Measurements from ENCODE around the gene ANO9. TPM values are rescaled to one million over a fixed set of nuclear protein-coding genes. Genes with fewer than 3 reads are reported as not detected.

ANO9 gene

GRCh38 chr11:371716-372590, 69.9 kb downstream of the ANO9 start:
- peaks cover 46% of the 10 kb centered on the region for H3K27me3 ChIP-seq (ENCODE audit: control insufficient read depth, insufficient read depth, low read length)
- no peak overlapping the region for H3K9ac ChIP-seq (ENCODE audit: low read depth, low read length)
- H3K36me3 ChIP-seq (ENCODE audit: insufficient read depth, low read length), result no peaks in the 10 kb centered on the region
- H3K4me2 ChIP-seq (ENCODE audit: low read length), result no peak overlapping the region
- H3K4me1 ChIP-seq (ENCODE audit: control insufficient read depth, insufficient read depth, low read length), result peaks cover 2% of the 10 kb centered on the region
- no peak overlapping the region for H3K4me3 ChIP-seq (ENCODE audit: low read length)
- no peaks in the 10 kb centered on the region for H3K9me3 ChIP-seq (replicated peaks; ENCODE audit: low read length)

DNA sequence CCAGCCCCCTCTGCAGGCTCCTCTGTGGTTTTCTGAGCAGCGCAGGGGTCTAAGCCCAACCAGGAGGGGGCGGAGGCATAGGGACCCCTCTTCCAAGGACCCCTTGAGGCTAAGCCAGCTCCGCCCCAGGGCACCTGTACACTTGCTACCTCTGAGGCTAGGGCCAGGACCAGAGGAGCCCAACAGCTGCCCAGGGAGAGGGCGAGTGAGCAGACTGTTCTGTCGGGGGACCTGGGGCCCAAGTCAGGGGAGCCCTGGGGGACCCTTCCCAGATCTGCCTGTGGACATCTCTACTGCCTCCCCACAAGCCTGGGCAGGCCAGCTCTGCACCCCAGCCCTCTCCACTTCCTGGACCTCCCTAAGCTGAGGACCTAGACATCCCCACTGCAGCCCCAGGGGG, 70.8 kb downstream of the ANO9 start:
- H3K36me3 ChIP-seq (ENCODE audit: insufficient read depth, low read length), result no peaks in the 10 kb centered on the region
- H3K4me3 ChIP-seq (ENCODE audit: low read length), result no peak overlapping the region
- no peak overlapping the region for H3K4me2 ChIP-seq (ENCODE audit: low read length)
- H3K27me3 ChIP-seq (ENCODE audit: control insufficient read depth, insufficient read depth, low read length), result peaks cover 52% of the 10 kb centered on the region
- H3K9ac ChIP-seq (ENCODE audit: low read depth, low read length), result no peak overlapping the region
- H3K9me3 ChIP-seq (replicated peaks; ENCODE audit: low read length), result no peaks in the 10 kb centered on the region
- peaks cover 2% of the 10 kb centered on the region for H3K4me1 ChIP-seq (ENCODE audit: control insufficient read depth, insufficient read depth, low read length)

GRCh38 chr11:370070-370941, 71.5 kb downstream of the ANO9 start:
- Histone ChIP-seq H3K9ac (ENCODE audit: low read depth, low read length) (no peak overlapping the region), H3K36me3 (ENCODE audit: insufficient read depth, low read length) (no peaks in the 10 kb centered on the region), H3K4me2 (ENCODE audit: low read length) (no peak overlapping the region), H3K4me3 (ENCODE audit: low read length) (no peak overlapping the region), H3K9me3 (replicated peaks; ENCODE audit: low read length) (no peaks in the 10 kb centered on the region), H3K27me3 (ENCODE audit: control insufficient read depth, insufficient read depth, low read length) (peaks cover 57% of the 10 kb centered on the region), H3K4me1 (ENCODE audit: control insufficient read depth, insufficient read depth, low read length) (peaks cover 2% of the 10 kb centered on the region)

GRCh38 chr11:369336-370018, 72.3 kb downstream of the ANO9 start, which contains the start of gene B4GALNT4:
B4GALNT4 (plus strand) TSS chr11:369499; CDS start chr11:369804, 305 bp downstream.
- H3K4me1 ChIP-seq (ENCODE audit: control insufficient read depth, insufficient read depth, low read length), result peaks cover 2% of the 10 kb centered on the region
- peaks cover 61% of the 10 kb centered on the region for H3K27me3 ChIP-seq (ENCODE audit: control insufficient read depth, insufficient read depth, low read length)
- no peak within 1 kb of the TSS for H3K4me2 ChIP-seq (ENCODE audit: low read length)
- no peaks in the 10 kb centered on the region for H3K9me3 ChIP-seq (replicated peaks; ENCODE audit: low read length)
- no peaks in the 10 kb centered on the region for H3K36me3 ChIP-seq (ENCODE audit: insufficient read depth, low read length)
- no peak within 1 kb of the TSS for H3K9ac ChIP-seq (ENCODE audit: low read depth, low read length)
- H3K4me3 ChIP-seq (ENCODE audit: low read length), result no peak within 1 kb of the TSS

DNA sequence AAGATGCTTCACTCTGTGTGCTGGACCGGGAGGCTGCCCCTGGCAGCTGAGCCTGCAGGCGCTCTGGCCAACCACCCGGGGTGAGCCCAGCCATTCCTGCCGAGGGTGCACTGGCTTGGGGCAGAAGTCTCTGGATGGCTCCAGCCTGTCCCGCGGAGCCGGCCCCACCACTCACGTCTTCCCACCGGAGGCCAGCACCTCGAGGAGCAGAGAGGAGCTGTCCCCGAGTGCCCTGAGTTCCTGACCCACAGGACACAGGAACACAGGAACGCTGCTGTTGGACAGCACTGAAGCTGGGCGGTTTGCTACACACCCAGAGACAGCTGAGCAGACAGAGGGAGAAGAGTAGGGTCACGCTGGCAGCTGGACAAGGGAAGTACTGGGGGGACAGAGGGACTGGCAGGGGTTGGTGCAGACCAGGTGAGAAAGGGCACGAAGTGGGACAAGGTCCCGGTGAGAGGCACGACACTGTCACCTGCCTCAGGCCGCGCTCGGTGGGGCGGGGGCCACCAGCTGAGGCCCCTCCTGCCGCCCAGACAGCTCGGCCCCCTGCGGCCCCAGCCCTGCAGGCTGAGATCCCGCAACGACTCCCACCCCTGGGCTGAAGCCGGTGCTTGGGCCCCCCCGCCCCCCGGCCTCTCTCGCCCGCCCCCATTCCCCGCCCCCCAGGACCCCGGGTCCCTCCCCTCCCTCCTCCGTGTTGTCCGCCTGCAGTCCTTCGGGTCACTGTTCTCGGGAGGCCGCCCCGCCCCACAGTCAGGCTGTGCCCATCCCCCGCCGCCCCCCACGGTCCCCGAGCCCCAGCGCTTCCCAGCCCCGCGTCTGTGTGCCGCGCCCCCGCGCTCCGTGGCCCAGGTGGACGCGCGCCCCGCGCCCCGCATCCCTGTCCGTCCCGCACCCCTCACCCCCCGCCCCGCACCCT, 73.1 kb downstream of the ANO9 start:
- Histone ChIP-seq H3K9me3 (replicated peaks; ENCODE audit: low read length) (no peaks in the 10 kb centered on the region), H3K36me3 (ENCODE audit: insufficient read depth, low read length) (no peaks in the 10 kb centered on the region), H3K4me3 (ENCODE audit: low read length) (no peak overlapping the region), H3K4me2 (ENCODE audit: low read length) (no peak overlapping the region), H3K4me1 (ENCODE audit: control insufficient read depth, insufficient read depth, low read length) (peaks cover 2% of the 10 kb centered on the region), H3K27me3 (ENCODE audit: control insufficient read depth, insufficient read depth, low read length) (peaks cover 60% of the 10 kb centered on the region), H3K9ac (ENCODE audit: low read depth, low read length) (no peak overlapping the region)

DNA sequence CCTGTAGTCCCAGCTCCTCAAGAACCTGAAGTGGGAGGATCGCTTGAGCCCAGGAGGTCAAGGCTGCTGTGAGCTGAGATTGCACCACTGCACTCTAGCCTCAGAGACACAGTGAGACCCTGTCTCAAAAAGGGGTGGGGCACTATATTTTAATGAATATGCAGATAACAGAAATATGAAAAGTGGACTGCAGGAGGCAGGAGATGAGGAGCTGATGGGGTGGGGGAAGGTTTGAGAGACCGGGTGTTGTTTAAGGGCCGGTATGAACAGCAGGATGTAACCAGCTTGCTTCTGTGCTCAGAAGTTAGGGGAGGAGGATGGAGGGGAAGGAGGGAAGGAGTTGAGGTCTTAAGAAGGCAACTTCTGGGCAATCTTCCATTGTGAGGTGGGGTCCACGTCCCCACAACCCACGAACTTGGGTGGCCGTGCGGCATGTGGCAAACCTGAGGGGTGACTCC, 73.8 kb downstream of the ANO9 start:
- H3K27me3 ChIP-seq (ENCODE audit: control insufficient read depth, insufficient read depth, low read length), result peaks cover 58% of the 10 kb centered on the region
- no peak overlapping the region for H3K4me2 ChIP-seq (ENCODE audit: low read length)
- no peak overlapping the region for H3K4me3 ChIP-seq (ENCODE audit: low read length)
- H3K9ac ChIP-seq (ENCODE audit: low read depth, low read length), result no peak overlapping the region
- no peaks in the 10 kb centered on the region for H3K36me3 ChIP-seq (ENCODE audit: insufficient read depth, low read length)
- peaks cover 2% of the 10 kb centered on the region for H3K4me1 ChIP-seq (ENCODE audit: control insufficient read depth, insufficient read depth, low read length)
- H3K9me3 ChIP-seq (replicated peaks; ENCODE audit: low read length), result no peaks in the 10 kb centered on the region

Small RNA genes lying within 50 kb of the gene (small RNA-seq; reads per million reads assigned to genes)
- not detected for gene RN7SL838P

Data from skeletal muscle satellite cell (primary cell).